MM.1S (cell line): ENCODE measurements around the gene MRPL4.

ENCODE experiments used
- DNase-seq: peaks from one replicate; pipeline ENCODE4 v3.0.0-alpha.2; 2015
- H2AFZ ChIP-seq: fragments of 300-600 bp; sonication (generic); 2 replicates; pipeline ENCODE4 v1.6.0; 2016; ENCODE audit warnings: antibody characterized with exemption, low read length
- H3F3A ChIP-seq: fragments of 300-600 bp; sonication (generic); 2 replicates; pipeline ENCODE4 v1.6.1; 2016; ENCODE audit warnings: mild to moderate bottlenecking, antibody characterized with exemption, low read length, moderate library complexity, mixed read lengths; ENCODE audit not compliant: insufficient read depth
- H3K27ac ChIP-seq: fragments of 300-600 bp; sonication (generic); 2 replicates; pipeline ENCODE4 v1.5.1; 2016; ENCODE audit warnings: mild to moderate bottlenecking, low read length
- H3K27me3 ChIP-seq: fragments of 300-600 bp; sonication (generic); replicated peaks from 2 replicates; pipeline ENCODE4 v1.6.0; 2016; ENCODE audit warnings: low read length; ENCODE audit not compliant: insufficient read depth
- H3K36me3 ChIP-seq: fragments of 300-600 bp; sonication (generic); replicated peaks from 2 replicates; pipeline ENCODE4 v1.6.1; 2016; ENCODE audit warnings: mild to moderate bottlenecking, low read length, mixed read lengths; ENCODE audit not compliant: insufficient read depth
- H3K4me1 ChIP-seq: fragments of 300-600 bp; sonication (generic); 2 replicates; pipeline ENCODE4 v1.6.1; 2016; ENCODE audit warnings: low read length, mixed read lengths
- H3K4me2 ChIP-seq: fragments of 300-600 bp; sonication (generic); 2 replicates; pipeline ENCODE4 v1.6.0; 2016; ENCODE audit warnings: low read depth, low read length
- H3K4me3 ChIP-seq: fragments of 300-600 bp; sonication (generic); 2 replicates; pipeline ENCODE4 v1.5.1; 2016; ENCODE audit warnings: low read length, mixed read lengths
- H3K79me2 ChIP-seq: fragments of 300-600 bp; sonication (generic); 2 replicates; pipeline ENCODE4 v1.6.1; 2016; ENCODE audit warnings: mixed run types, low read length, mixed read lengths
- H3K9ac ChIP-seq: fragments of 300-600 bp; sonication (generic); 2 replicates; pipeline ENCODE4 v1.6.1; 2016; ENCODE audit warnings: low read length, mixed read lengths
- H3K9me2 ChIP-seq: fragments of 300-600 bp; sonication (generic); replicated peaks from 2 replicates; pipeline ENCODE4 v1.6.1; 2016; ENCODE audit warnings: mild to moderate bottlenecking, low read length, mixed read lengths; ENCODE audit not compliant: insufficient read depth
- H3K9me3 ChIP-seq: fragments of 300-600 bp; sonication (generic); replicated peaks from 2 replicates; pipeline ENCODE4 v1.6.1; 2016; ENCODE audit warnings: mild to moderate bottlenecking, low read length, mixed read lengths; ENCODE audit not compliant: insufficient read depth
- H4K20me1 ChIP-seq: fragments of 300-600 bp; sonication (generic); 2 replicates; pipeline ENCODE4 v1.6.1; 2016; ENCODE audit warnings: mild to moderate bottlenecking, low read length, moderate library complexity, mixed read lengths; ENCODE audit not compliant: insufficient read depth
- EZH2 ChIP-seq: fragments of 300-600 bp; sonication (generic); optimal IDR thresholded peaks from 2 replicates; pipeline ENCODE3; 2017; ENCODE audit warnings: low read depth, mild to moderate bottlenecking, antibody characterized with exemption, low read length, mixed read lengths
- EZH2phosphoT487 ChIP-seq: fragments of 300-600 bp; sonication (generic); IDR thresholded peaks from 2 replicates; pipeline ENCODE4 v1.6.1; 2018; ENCODE audit warnings: antibody characterized with exemption, low read length
- TF ChIP-seq, protein P1 (sequence below): fragments of 300-600 bp; sonication (generic); IDR thresholded peaks from 2 replicates; pipeline ENCODE4 v1.5.1; 2016; ENCODE audit warnings: antibody characterized with exemption, low read length, mixed read lengths

Gene MRPL4

DNA sequence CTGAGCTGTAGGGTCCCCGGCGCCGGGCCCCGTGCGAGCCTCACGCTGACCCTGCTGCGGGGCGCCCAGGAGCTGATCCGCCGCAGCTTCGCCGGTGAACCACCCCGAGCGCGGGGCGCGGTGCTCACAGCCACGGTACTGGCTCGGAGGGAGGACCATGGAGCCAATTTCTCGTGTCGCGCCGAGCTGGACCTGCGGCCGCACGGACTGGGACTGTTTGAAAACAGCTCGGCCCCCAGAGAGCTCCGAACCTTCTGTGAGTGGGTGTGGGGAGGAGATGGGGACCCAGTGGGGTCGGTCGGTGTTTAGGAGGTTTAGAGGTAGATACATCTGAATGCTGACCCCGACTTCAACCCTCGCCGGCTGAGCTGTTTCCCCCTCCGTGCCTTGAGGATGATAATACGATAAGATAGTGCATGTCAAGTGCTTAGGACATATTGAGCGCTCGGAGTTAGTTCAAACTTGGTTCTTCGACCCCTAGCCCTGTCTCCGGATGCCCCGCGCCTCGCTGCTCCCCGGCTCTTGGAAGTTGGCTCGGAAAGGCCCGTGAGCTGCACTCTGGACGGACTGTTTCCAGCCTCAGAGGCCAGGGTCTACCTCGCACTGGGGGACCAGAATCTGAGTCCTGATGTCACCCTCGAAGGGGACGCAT, 39.7 kb downstream of the MRPL4 start:
- no peak overlapping the region; the same call in 1 of the 2 replicates for H3K9ac ChIP-seq
- H3K4me1 ChIP-seq, result peaks cover 36% of the 10 kb centered on the region
- H3K4me2 ChIP-seq, result peak overlapping the region; percentile 92
- H3K9me2 ChIP-seq, result no peaks in the 10 kb centered on the region
- no peak overlapping the region for H3K27ac ChIP-seq
- no peaks in the 10 kb centered on the region for H4K20me1 ChIP-seq
- peaks cover 7% of the 10 kb centered on the region; the same call in 1 of the 2 replicates for H3F3A ChIP-seq
- no peak for DNase-seq
- TF ChIP-seq EZH2phosphoT487, result no peak
- TF ChIP-seq, protein P1, sequence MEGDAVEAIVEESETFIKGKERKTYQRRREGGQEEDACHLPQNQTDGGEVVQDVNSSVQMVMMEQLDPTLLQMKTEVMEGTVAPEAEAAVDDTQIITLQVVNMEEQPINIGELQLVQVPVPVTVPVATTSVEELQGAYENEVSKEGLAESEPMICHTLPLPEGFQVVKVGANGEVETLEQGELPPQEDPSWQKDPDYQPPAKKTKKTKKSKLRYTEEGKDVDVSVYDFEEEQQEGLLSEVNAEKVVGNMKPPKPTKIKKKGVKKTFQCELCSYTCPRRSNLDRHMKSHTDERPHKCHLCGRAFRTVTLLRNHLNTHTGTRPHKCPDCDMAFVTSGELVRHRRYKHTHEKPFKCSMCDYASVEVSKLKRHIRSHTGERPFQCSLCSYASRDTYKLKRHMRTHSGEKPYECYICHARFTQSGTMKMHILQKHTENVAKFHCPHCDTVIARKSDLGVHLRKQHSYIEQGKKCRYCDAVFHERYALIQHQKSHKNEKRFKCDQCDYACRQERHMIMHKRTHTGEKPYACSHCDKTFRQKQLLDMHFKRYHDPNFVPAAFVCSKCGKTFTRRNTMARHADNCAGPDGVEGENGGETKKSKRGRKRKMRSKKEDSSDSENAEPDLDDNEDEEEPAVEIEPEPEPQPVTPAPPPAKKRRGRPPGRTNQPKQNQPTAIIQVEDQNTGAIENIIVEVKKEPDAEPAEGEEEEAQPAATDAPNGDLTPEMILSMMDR, result no peak
- no peak for TF ChIP-seq EZH2
- H3K79me2 ChIP-seq, result no peaks in the 10 kb centered on the region
- no peaks in the 10 kb centered on the region for H3K36me3 ChIP-seq
- H2AFZ ChIP-seq, result peak overlapping the region; percentile 73
- H3K27me3 ChIP-seq, result peaks cover 29% of the 10 kb centered on the region
- peak overlapping the region; percentile 55 for H3K4me3 ChIP-seq
- no peaks in the 10 kb centered on the region for H3K9me3 ChIP-seq

DNA sequence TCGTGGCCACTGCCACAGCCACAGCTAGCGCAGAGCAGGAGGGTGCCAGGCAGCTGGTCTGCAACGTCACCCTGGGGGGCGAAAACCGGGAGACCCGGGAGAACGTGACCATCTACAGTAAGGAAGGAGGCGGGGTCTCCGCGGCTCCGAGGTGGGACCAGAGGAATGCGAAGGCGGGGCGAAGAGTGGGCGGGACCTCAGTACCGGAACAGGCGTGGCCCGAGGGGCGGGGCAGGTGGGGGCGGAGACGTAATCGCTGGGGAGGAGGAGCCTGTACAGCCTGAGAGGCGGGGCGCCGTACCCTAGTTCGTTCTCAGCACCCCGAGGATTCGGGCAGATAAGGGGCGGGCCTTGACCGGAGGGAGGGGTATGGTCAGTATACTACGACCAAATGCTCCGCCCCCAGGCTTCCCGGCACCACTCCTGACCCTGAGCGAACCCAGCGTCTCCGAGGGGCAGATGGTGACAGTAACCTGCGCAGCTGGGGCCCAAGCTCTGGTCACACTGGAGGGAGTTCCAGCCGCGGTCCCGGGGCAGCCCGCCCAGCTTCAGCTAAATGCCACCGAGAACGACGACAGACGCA, 40.3 kb downstream of the MRPL4 start:
- peak overlapping the region; percentile 92 for H3K4me2 ChIP-seq
- no peaks in the 10 kb centered on the region for H3K36me3 ChIP-seq
- H4K20me1 ChIP-seq, result no peaks in the 10 kb centered on the region
- no peaks in the 10 kb centered on the region for H3K9me2 ChIP-seq
- H2AFZ ChIP-seq, result peak overlapping the region; percentile 73
- H3K9ac ChIP-seq, result no peak overlapping the region
- peak; percentile 73 for DNase-seq
- H3K79me2 ChIP-seq, result no peaks in the 10 kb centered on the region
- TF ChIP-seq EZH2 (no peak), EZH2phosphoT487 (no peak)
- TF ChIP-seq, protein P1, result no peak
- peak overlapping the region; percentile 55 for H3K4me3 ChIP-seq
- H3K27ac ChIP-seq, result no peak overlapping the region
- peaks cover 29% of the 10 kb centered on the region for H3K27me3 ChIP-seq
- H3K4me1 ChIP-seq, result peaks cover 33% of the 10 kb centered on the region
- H3K9me3 ChIP-seq, result no peaks in the 10 kb centered on the region
- 0 out of 2 replicates have a peak, but pooled peaks cover 6% of the 10 kb centered on the region for H3F3A ChIP-seq

DNA sequence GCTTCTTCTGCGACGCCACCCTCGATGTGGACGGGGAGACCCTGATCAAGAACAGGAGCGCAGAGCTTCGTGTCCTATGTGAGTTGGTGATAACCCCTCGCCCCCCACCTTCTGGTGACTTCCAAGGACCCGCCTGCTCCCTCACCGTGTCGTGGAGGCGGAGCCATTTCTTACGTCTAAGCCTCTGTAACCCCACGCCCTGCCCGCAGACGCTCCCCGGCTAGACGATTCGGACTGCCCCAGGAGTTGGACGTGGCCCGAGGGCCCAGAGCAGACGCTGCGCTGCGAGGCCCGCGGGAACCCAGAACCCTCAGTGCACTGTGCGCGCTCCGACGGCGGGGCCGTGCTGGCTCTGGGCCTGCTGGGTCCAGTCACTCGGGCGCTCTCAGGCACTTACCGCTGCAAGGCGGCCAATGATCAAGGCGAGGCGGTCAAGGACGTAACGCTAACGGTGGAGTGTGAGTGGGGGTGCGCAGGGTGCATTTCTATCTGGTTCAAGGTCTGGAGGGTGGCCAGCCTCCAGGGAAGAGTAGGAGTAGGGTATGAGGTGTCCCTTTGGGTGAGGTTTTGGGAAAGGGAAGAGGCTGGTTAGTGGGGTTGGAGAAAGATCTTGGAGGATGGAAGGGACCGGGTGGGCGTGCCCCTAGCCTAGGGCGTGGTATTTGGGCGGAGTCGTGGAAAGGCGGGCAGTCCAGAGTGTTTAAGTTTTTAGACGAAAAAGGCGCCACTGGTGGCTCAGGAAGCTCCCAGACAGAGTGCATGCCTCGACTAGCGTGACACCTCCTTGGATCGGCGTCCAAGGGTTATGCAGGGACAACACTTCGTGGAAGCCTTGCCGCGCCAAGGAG, 41.0 kb downstream of the MRPL4 start:
- peaks cover 29% of the 10 kb centered on the region for H3K27me3 ChIP-seq
- H4K20me1 ChIP-seq, result no peaks in the 10 kb centered on the region

More for the DNA sequence above, 41.0 kb downstream of the MRPL4 start:
- no peaks in the 10 kb centered on the region for H3K9me2 ChIP-seq
- H3K4me1 ChIP-seq, result peaks cover 33% of the 10 kb centered on the region
- peak overlapping the region; percentile 73 for H2AFZ ChIP-seq
- DNase-seq, result no peak
- no peak overlapping the region for H3K27ac ChIP-seq
- TF ChIP-seq EZH2, result no peak
- no peak for TF ChIP-seq EZH2phosphoT487
- TF ChIP-seq, protein P1, result no peak
- no peak overlapping the region for H3K9ac ChIP-seq
- H3K79me2 ChIP-seq, result no peaks in the 10 kb centered on the region
- H3K9me3 ChIP-seq, result no peaks in the 10 kb centered on the region
- H3K36me3 ChIP-seq, result no peaks in the 10 kb centered on the region
- H3F3A ChIP-seq, result 0 out of 2 replicates have a peak, but pooled peaks cover 6% of the 10 kb centered on the region
- peak overlapping the region; percentile 92 for H3K4me2 ChIP-seq
- H3K4me3 ChIP-seq, result peak overlapping the region; percentile 55
